Inflammatory macrophage treated with lipopolysaccharide for 1 hour (primary cell): ENCODE measurements around the gene TMPRSS12.
"Not testable (repeated sequence)": the region's sequence is repeated elsewhere in the genome, so short reads cannot be mapped to it uniquely, and the experiment has no call there.

ENCODE experiments used
- DNase-seq, 2 donors: peaks; one replicate each; pipeline ENCODE4 v3.0.0-alpha.2; 2020 to 2022

Gene TMPRSS12

DNA sequence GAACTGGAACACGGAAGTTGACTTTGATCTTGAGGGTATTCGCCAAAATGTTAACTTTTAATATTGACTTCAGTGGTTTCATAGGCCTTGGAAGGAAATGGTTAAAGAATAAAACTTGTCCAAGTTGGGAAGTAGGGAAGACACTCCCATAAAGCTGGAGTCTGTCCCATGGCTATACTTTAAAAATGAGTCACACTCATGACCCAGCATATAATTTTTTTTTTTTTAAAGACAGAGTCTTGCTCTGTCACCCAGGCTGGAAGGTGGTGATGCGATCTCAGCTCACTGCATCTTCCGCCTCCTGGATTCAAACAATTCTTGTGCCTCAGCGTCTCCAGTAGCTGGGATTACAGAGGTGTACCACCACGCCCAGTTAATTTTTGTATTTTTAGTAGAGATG is 19.6 kb downstream of the TMPRSS12 start:
- DNase-seq: no peak

DNA sequence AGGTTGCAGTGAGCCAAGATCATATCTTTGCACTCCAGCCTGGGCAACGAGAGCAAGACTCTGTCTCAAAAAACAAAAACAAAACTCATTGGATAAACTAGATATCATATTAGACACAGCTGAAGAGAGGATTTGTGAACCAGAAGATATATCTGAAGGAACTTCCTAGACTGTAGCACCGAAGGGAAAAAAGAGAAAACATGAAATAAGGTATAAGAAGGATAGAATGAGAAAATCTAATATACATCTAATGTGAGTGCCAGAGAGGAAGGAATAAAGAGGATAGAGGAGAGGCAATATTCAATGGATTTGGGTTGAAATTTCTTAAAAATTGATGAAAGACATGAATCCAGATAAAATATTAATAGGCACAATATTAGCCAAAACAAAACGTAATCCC is 22.5 kb downstream of the TMPRSS12 start:
- no peak for DNase-seq

DNA sequence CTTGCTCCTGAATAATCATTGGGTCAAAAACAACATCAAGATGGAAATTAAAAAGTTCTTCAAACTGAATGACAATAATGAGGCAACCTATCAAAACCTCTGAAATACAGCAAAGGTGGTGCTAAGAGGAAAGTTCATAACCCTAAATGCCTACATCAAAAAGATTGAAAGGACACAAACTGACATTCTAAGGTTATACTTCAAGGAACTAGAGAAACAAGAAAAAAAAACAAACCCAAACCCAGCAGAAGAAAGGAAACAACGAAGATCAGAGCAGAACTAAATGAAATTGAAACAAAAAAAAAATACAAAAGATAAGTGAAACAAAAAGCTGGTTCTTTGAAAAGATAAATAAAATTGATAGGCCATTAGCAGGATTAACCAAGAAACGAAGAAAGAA is 26.2 kb downstream of the TMPRSS12 start:
- not testable (repeated sequence) for DNase-seq

DNA sequence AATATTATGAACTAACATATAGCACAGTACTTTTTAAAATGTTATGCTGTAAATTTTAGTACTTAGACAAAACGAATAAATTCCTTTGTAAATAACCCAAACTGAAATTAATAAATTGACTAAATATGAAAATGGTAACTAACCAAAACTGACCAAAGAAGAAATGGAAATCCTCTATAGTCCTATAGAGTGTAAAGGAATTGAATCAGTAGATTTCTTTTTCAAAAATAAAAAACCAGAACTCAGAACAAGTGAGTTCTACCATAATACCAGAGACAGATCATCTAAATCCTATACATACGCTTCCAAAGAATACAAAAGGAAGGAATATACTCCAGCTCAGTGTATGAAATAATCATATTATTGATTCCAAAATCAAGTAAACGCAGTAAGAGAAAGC is 39.8 kb downstream of the TMPRSS12 start:
- no peak for DNase-seq

DNA sequence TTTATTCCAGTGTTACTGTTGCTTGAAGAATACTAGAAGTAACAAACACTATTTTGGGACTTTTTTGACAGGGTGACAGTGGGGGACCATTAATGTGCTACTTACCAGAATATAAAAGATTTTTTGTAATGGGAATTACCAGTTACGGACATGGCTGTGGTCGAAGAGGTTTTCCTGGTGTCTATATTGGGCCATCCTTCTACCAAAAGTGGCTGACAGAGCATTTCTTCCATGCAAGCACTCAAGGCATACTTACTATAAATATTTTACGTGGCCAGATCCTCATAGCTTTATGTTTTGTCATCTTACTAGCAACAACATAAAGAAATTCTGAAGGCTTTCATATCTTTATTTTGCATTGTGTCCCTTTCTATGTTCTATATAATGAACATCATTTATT is 44.5 kb downstream of the TMPRSS12 start:
- DNase-seq: no peak

GRCh38 chr12:50888666-50889065 is 45.9 kb downstream of the TMPRSS12 start:
- DNase-seq: no peak

- no peak for DNase-seq
Observed at GRCh38 chr12:50894241-50894640, 51.5 kb downstream of the TMPRSS12 start.

DNA sequence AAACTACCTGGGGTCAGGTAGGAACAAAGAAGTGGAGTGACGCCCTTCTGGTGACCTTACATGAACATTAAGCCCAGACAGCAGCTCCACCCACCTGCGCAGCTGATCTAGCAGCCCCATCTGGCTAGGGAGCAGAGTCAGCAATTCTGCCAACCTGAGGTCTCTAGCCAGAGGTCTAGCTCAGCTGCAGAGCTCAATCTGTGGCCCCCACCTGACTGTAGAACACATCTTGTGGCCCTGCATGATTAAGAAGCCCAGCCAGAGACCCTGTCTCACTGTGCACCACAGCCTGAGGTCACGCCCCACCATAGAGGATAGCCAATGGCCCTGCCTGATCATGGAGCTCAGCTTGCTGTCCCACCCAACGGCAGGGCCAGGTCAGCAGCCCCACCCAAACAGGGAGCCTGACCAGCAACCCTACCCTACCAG is 59.0 kb downstream of the TMPRSS12 start:
- no peak for DNase-seq

GRCh38 chr12:50908479-50908878 is 65.8 kb downstream of the TMPRSS12 start:
- DNase-seq: not testable (repeated sequence)

DNA sequence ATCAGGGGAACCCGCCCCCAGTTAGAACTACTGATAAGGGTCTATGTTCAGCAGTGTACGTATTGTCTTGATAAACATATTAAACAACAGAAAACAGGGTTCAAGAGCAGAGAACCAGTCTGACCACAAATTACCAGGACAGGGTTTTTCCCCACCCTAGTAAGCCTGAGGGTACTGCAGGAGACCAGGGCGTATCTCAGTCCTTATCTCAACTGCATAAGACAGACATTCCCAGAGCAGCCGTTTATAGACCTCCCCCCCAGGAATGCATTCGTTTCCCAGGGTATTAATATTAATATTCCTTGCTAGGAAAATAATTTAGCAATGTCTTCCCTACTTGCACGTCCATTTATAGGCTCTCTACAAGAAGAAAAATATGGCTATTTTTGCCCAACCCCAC is 69.6 kb downstream of the TMPRSS12 start:
- not testable (repeated sequence) for DNase-seq

DNA sequence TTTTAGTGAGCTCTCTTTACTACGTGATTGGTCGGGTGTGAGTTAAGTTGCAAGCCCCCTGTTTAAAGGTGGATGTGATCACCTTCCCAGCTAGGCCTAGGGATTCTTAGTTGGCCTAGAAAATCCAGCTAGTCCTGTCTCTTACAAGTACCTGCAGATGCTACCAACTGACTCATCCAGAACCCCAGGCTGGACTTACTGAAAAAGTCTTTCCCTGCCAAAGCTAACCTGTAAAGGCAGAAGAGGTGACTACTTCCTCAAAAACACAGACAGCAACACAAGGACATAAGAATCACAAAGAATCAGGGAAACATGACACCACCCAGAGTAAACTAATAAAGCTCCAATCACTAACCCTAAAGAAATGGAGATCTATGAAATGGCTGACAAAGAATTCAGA is 70.5 kb downstream of the TMPRSS12 start:
- DNase-seq: no peak

- no peak for DNase-seq
Observed at GRCh38 chr12:50914872-50915484, 72.3 kb downstream of the TMPRSS12 start.

DNA sequence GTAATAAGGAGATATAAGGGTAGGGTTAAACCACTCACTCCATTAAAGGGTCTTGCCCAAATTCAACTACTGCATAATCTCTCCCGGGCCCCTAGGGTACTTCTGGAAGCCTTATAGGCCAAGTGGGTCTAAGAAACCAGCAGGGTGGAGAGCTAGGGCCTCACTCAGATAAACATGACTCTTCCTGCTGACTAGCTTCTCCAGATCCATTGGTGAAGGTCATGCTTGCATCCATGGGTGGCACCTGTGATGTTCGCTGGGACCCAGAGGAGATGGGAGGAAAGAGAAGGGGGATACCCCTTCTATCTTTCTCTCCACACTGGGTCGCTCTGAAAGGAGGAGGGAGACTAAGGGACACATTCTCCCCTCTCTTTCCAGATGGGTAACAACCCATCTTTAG is 73.6 kb downstream of the TMPRSS12 start:
- no peak for DNase-seq

GRCh38 chr12:50918584-50919316 is 76.0 kb downstream of the TMPRSS12 start:
- DNase-seq: no peak

GRCh38 chr12:50922820-50923219 is 80.1 kb downstream of the TMPRSS12 start:
- DNase-seq: peak in 1 of 2 donors; percentile 25

DNA sequence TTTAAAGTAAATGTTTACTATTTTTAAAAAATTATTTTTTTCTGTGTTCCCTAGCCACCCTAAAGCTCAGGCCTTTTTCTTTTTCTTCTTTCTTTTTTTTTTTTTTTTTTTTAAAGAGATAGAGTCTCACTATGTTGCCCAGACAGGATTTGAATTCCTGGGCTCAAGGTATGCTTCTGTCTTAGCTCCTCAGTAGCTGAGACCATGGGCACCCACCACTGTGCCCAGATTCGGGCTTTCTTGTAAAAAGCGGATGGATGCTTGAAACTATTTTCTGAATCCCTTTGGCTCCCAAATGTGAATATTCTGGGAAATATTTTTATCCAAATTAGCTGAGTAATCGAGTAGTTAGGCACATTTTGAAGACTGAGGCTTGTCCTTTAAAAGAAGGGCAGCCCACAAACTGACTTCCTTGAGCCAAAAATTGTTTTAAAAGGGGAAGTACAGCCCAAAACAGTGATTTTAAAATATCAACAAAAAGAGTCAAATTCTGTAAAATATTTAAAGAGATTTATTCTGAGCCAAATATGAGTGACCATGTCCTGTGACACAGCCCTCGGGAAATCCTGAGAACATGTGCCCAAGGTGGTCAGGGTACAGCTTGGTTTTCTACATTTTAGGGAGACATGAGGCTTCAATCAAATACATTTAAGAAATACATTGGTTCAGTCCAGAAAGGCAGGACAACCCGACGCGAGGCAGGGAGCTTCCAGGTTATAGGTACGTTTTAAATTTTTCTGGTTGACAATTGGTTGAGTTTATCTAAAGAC is 80.8 kb downstream of the TMPRSS12 start:
- DNase-seq: no peak

- DNase-seq: no peak
Observed at GRCh38 chr12:50924131-50924438, 81.4 kb downstream of the TMPRSS12 start.

DNA sequence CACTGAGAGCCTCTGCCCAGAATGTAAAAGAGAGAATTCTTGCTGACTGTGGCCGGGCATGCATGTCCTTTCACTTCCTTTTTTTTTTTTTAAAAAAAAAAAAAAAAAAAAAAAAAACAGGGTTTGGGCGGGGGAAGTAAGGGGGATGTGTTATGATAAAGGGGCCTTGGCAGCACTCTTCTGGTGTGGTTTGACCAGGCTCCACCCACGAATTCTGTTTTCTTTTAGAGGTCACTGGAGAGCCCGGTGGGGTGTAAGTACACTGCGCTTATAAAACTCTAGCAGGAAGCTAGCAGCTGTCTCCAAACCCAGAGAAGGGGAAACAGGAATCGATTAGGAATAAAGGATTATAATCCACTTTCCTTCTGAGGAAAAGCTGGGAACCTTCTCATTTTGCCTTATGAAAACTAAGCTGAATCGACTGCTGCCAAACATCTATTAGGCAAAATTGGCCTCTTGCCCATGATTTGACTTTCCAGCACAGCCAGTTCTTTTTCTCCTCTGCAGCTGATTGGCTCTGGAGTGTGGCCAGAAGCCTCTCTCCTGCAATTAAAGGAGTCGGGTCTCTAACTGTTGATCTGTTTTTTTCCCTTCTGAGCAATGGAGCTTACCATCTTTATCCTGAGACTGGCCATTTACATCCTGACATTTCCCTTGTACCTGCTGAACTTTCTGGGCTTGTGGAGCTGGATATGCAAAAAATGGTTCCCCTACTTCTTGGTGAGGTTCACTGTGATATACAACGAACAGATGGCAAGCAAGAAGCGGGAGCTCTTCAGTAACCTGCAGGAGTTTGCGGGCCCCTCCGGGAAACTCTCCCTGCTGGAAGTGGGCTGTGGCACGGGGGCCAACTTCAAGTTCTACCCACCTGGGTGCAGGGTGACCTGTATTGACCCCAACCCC is 82.0 kb downstream of the TMPRSS12 start:
- DNase-seq: peak; percentile 76 to 78

DNA sequence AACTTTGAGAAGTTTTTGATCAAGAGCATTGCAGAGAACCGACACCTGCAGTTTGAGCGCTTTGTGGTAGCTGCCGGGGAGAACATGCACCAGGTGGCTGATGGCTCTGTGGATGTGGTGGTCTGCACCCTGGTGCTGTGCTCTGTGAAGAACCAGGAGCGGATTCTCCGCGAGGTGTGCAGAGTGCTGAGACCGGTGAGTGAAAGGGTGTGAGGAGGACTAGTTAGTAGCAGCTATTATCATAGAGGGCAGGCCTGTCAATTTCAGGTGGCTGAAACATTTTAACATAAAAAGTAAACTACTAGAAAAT is 82.6 kb downstream of the TMPRSS12 start:
- DNase-seq: no peak

GRCh38 chr12:50925920-50926319 is 83.2 kb downstream of the TMPRSS12 start:
- DNase-seq: no peak

DNA sequence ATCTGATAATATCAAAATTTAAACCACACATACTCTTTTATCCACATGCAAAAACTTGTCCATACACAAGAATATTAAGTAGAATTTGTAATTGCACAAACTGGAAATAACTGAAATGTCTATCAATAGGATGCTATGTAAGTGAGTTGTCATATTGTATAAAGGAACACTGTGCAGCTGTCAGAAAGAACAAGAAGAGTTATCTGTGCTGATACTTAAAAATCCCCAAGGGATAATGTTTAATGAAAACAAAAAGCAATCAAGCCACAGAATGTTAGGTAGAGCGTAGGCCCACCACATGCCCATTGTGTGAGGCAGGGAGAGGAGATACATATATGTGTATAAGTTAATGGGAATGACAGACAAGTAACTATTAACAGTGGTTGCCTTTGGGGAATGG is 83.7 kb downstream of the TMPRSS12 start:
- no peak for DNase-seq

DNA sequence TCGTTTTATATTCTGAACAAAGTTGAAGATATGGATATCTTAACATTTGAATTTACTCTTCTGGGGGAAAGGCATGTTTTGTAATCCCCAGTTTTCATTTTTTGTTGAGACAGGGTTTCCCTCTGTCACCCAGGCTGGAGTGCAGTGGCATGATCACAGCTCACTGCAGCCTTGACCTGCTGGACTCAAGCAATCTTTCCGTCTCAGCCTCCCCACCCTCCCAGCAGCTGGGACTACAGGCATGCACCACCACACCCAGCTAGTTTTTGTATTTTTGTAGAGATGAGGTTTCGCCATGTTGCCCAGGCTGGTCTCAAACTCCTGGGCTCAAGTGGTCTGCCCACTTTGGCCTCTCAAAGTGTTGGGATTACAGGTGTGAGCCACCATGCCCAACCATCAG is 84.2 kb downstream of the TMPRSS12 start:
- DNase-seq: not testable (repeated sequence)

- no peak for DNase-seq
Observed at GRCh38 chr12:50927356-50927755, 84.6 kb downstream of the TMPRSS12 start.
